Esophagus squamous epithelium (tissue), 5 donors: Measurements from ENCODE around the gene SULT2B1. TPM values are rescaled to one million over a fixed set of nuclear protein-coding genes. Genes with fewer than 3 reads are reported as not detected.

Source experiments
- DNase-seq: peaks from one replicate; lab custom pipeline; 2025; lab: John Stamatoyannopoulos, UW
- H3K27ac ChIP-seq, 4 donors: fragments of 200-600 bp; sonication (generic); one replicate each; pipeline ENCODE4 v1.5.1; 2016 to 2019; ENCODE audit warnings: mild to moderate bottlenecking in 1 of 4
- H3K27me3 ChIP-seq, 4 donors: fragments of 200-600 bp; sonication (generic); 1 replicate in 3 of 4; 2 replicates in 1 of 4; pipeline versions ENCODE4 v1.5.1 to v1.6.0; 2017 to 2021; ENCODE audit warnings: antibody characterized with exemption in 1 of 4
- H3K36me3 ChIP-seq, 3 donors: fragments of 200-600 bp; sonication (generic); one replicate each; pipeline ENCODE4 v1.5.1; 2016 to 2019
- H3K4me1 ChIP-seq, 3 donors: fragments of 200-600 bp; sonication (generic); one replicate each; pipeline ENCODE4 v1.5.1; 2017 to 2019
- H3K4me3 ChIP-seq, 4 donors: fragments of 200-600 bp; sonication (generic); 1 replicate in 3 of 4; 2 replicates in 1 of 4; pipeline ENCODE4 v1.5.1; 2016 to 2019; ENCODE audit warnings: mild to moderate bottlenecking in 2 of 4, moderate library complexity in 1 of 4
- H3K9me3 ChIP-seq, 3 donors: fragments of 200-600 bp; sonication (generic); one replicate each; pipeline ENCODE4 v1.5.1; 2016 to 2019
- CTCF ChIP-seq, 6 experiments: fragments of 450-650 bp in 4 of 6; fragments of 200-600 bp in 2 of 6; sonication (generic) in 2 of 6; IDR thresholded peaks; one replicate each; pipeline ENCODE4 v1.5.1; 2016 to 2019; ENCODE audit warnings: antibody characterized with exemption in 6 of 6, mild to moderate bottlenecking in 4 of 6, moderate library complexity in 4 of 6
- POLR2A ChIP-seq, 4 donors: fragments of 450-650 bp; IDR thresholded peaks; one replicate each; pipeline ENCODE4 v1.6.1; 2017; ENCODE audit warnings: antibody characterized with exemption in 4 of 4, mild to moderate bottlenecking in 4 of 4, moderate library complexity in 3 of 4
- WGBS, 2 donors: methylation state at CpG; one replicate each; pipeline ENCODE4 v1.1.5; 2018; 5-methylcytosine and 5-hydroxymethylcytosine counted together
- intact Hi-C: fragments of 100-400 bp; cut with DNase I; formaldehyde crosslinking; loops from one replicate; pipeline ENCODE4 v1.15.0; 2022
- total RNA-seq, 4 donors: library from RNA; depleted of rRNA; stranded (reverse); fragments of >200 nt; gene quantifications; one replicate each; pipeline ENCODE4 v1.1.0, GENCODE V29; 2016
- donor health status: DM: yes; HTN: yes; CAD: no.

Gene SULT2B1
- total RNA-seq, 4 donors from 2014 or later = 84.8 to 253 (median 150) TPM

GRCh38 chr19:48591021-48591420, 39.0 kb downstream of the SULT2B1 start:
- peaks cover 0 to 22% (median 11%) of the 10 kb centered on the region in 3 donors for H3K4me1 ChIP-seq

GRCh38 chr19:48595171-48595570, 43.2 kb downstream of the SULT2B1 start:
- no peak for TF ChIP-seq POLR2A (IDR thresholded peaks at IDR 0.05)
- no peak for TF ChIP-seq CTCF (IDR thresholded peaks at IDR 0.05)
- no peak for DNase-seq
- H3K36me3 ChIP-seq = peaks cover 0 to 94% (median 4%) of the 10 kb centered on the region in 3 donors
- intact Hi-C loops = no loop called here
- H3K4me3 ChIP-seq = no peak overlapping the region
- H3K27ac ChIP-seq = no peak overlapping the region
- 91 to 93% methylated on average over 7 to 9 of the region's 9 CpGs for WGBS, 2 donors
- H3K9me3 ChIP-seq = no peaks in the 10 kb centered on the region
- no peaks in the 10 kb centered on the region for H3K4me1 ChIP-seq
- H3K27me3 ChIP-seq = peaks cover 0 to 13% (median 0%) of the 10 kb centered on the region in 4 donors

More at GRCh38 chr19:48591021-48591420, 39.0 kb downstream of the SULT2B1 start:
- no peak for TF ChIP-seq POLR2A (IDR thresholded peaks at IDR 0.05)
- peak in 1 of 6 experiments; percentile 13 for TF ChIP-seq CTCF (IDR thresholded peaks at IDR 0.05)
- no peak for DNase-seq
- 70 to 89% methylated on average over 3 of the region's 5 CpGs for WGBS, 2 donors
- H3K27me3 ChIP-seq = no peaks in the 10 kb centered on the region
- H3K9me3 ChIP-seq = no peaks in the 10 kb centered on the region
- H3K4me3 ChIP-seq = no peak overlapping the region
- intact Hi-C loops = no loop called here
- H3K27ac ChIP-seq = no peak overlapping the region
- peaks cover 0 to 61% (median 0%) of the 10 kb centered on the region in 3 donors for H3K36me3 ChIP-seq

GRCh38 chr19:48595833-48596232, 43.9 kb downstream of the SULT2B1 start:
- intact Hi-C loops = no loop called here
- Histone ChIP-seq H3K4me3 (no peak overlapping the region), H3K27ac (no peak overlapping the region), H3K4me1 (no peaks in the 10 kb centered on the region), H3K27me3 (peaks cover 0 to 13% (median 0%) of the 10 kb centered on the region in 4 donors), H3K9me3 (no peaks in the 10 kb centered on the region), H3K36me3 (peaks cover 0 to 97% (median 4%) of the 10 kb centered on the region in 3 donors)
- TF ChIP-seq POLR2A (IDR thresholded peaks at IDR 0.05) = no peak
- no peak for TF ChIP-seq CTCF (IDR thresholded peaks at IDR 0.05)
- 63 to 82% methylated on average over 1 to 6 of the region's 6 CpGs for WGBS, 2 donors
- no peak for DNase-seq

GRCh38 chr19:48596237-48596636, 44.3 kb downstream of the SULT2B1 start:
- WGBS, 2 donors = 75% methylated on average over 2 of the region's 4 CpGs; no CpG with 5 or more reads in 1 of the 2 donors
- Histone ChIP-seq H3K36me3 (peaks cover 0 to 97% (median 4%) of the 10 kb centered on the region in 3 donors), H3K4me3 (no peak overlapping the region), H3K9me3 (no peaks in the 10 kb centered on the region), H3K27me3 (peaks cover 0 to 13% (median 0%) of the 10 kb centered on the region in 4 donors), H3K27ac (no peak overlapping the region), H3K4me1 (no peaks in the 10 kb centered on the region)
- DNase-seq = no peak
- TF ChIP-seq POLR2A (IDR thresholded peaks at IDR 0.05) = no peak
- TF ChIP-seq CTCF (IDR thresholded peaks at IDR 0.05) = no peak
- intact Hi-C loops = no loop called here

GRCh38 chr19:48596679-48597465, 44.9 kb downstream of the SULT2B1 start:
- Histone ChIP-seq H3K36me3 (peaks cover 0 to 92% (median 4%) of the 10 kb centered on the region in 3 donors), H3K27me3 (peaks cover 0 to 13% (median 0%) of the 10 kb centered on the region in 4 donors), H3K4me3 (no peak overlapping the region), H3K4me1 (no peaks in the 10 kb centered on the region), H3K9me3 (no peaks in the 10 kb centered on the region), H3K27ac (no peak overlapping the region)
- intact Hi-C loops = no loop called here
- TF ChIP-seq CTCF (IDR thresholded peaks at IDR 0.05) = no peak
- no peak for TF ChIP-seq POLR2A (IDR thresholded peaks at IDR 0.05)
- WGBS, 2 donors = 62 to 64% methylated on average over 17 to 28 of the region's 39 CpGs
- no peak for DNase-seq
